CD14-positive monocyte (primary cell): ENCODE measurements around the gene C19orf85. TPM values are rescaled to one million over a fixed set of nuclear protein-coding genes. Genes with fewer than 3 reads are reported as not detected.

Experiments
- DNase-seq, 3 donors: peaks; one replicate each; pipeline ENCODE4 v3.0.0-alpha.2; 2011 to 2022
- H2AFZ ChIP-seq: 2 replicates; pipeline ENCODE4 v1.6.0; 2012; ENCODE audit warnings: mild to moderate bottlenecking, low read depth, low read length, inconsistent platforms; ENCODE audit not compliant: insufficient read depth, poor library complexity, severe bottlenecking
- H3K27ac ChIP-seq, 2 donors: 1 replicate in 1 of 2; 2 replicates in 1 of 2; pipeline ENCODE4 v1.5.1; 2012 to 2013; ENCODE audit warnings: low read length in 2 of 2, control low read depth in 1 of 2, inconsistent platforms in 1 of 2, low read depth in 1 of 2, mild to moderate bottlenecking in 1 of 2
- H3K27me3 ChIP-seq, 2 donors: one replicate each; pipeline versions ENCODE4 v1.6.0 to v1.6.1; 2011 to 2013; ENCODE audit warnings: low read length in 2 of 2; ENCODE audit not compliant: control insufficient read depth in 2 of 2, insufficient read depth in 2 of 2
- H3K36me3 ChIP-seq, 2 donors: replicated peaks in 1 of 2; 1 replicate in 1 of 2; 2 replicates in 1 of 2; pipeline versions ENCODE4 v1.5.1 to v1.6.1; 2012 to 2013; ENCODE audit warnings: low read length in 2 of 2, control low read depth in 1 of 2, inconsistent platforms in 1 of 2, mild to moderate bottlenecking in 1 of 2; ENCODE audit not compliant: insufficient read depth in 2 of 2, control insufficient read depth in 1 of 2
- H3K4me1 ChIP-seq, 2 donors: 1 replicate in 1 of 2; 2 replicates in 1 of 2; pipeline versions ENCODE4 v1.5.1 to v1.6.1; 2012 to 2013; ENCODE audit warnings: low read length in 2 of 2, control low read depth in 1 of 2, inconsistent platforms in 1 of 2, mild to moderate bottlenecking in 1 of 2, moderate library complexity in 1 of 2; ENCODE audit not compliant: insufficient read depth in 2 of 2, control insufficient read depth in 1 of 2
- H3K4me2 ChIP-seq: replicated peaks from 2 replicates; pipeline ENCODE3; 2012; ENCODE audit warnings: low read length, moderate library complexity, mild to moderate bottlenecking; ENCODE audit not compliant: poor library complexity, severe bottlenecking; ENCODE audit errors: extremely low read depth
- H3K4me3 ChIP-seq, 3 experiments: fragments of 200-600 bp in 1 of 3; sonication (generic) in 1 of 3; replicated peaks in 1 of 3; 1 replicate in 2 of 3; 2 replicates in 1 of 3; pipeline ENCODE4 v1.5.1; 2011 to 2013; ENCODE audit warnings: low read length in 3 of 3, mild to moderate bottlenecking in 3 of 3, control low read depth in 2 of 3, low read depth in 2 of 3, inconsistent platforms in 1 of 3, moderate library complexity in 1 of 3
- H3K79me2 ChIP-seq: 2 replicates; pipeline ENCODE4 v1.6.0; 2012; ENCODE audit warnings: mild to moderate bottlenecking, control low read depth, inconsistent platforms, low read length, moderate library complexity; ENCODE audit not compliant: insufficient read depth
- H3K9ac ChIP-seq: 2 replicates; pipeline ENCODE4 v1.6.0; 2017; ENCODE audit warnings: low read length, mild to moderate bottlenecking; ENCODE audit not compliant: insufficient read depth, poor library complexity, severe bottlenecking
- H3K9me3 ChIP-seq, 2 donors: replicated peaks in 1 of 2; 1 replicate in 1 of 2; 2 replicates in 1 of 2; pipeline versions ENCODE4 v1.5.1 to v1.6.1; 2012 to 2013; ENCODE audit warnings: low read length in 2 of 2, control low read depth in 1 of 2; ENCODE audit not compliant: control insufficient read depth in 1 of 2, insufficient read depth in 1 of 2
- H4K20me1 ChIP-seq: 2 replicates; pipeline ENCODE4 v1.6.0; 2012; ENCODE audit warnings: mild to moderate bottlenecking, low read length, control low read depth, moderate library complexity; ENCODE audit not compliant: insufficient read depth
- H3K27ac Mint-ChIP-seq, 7 donors: one replicate each; pipeline ENCODE4 v1.8.0; 2020; ENCODE audit warnings: mild to moderate bottlenecking in 7 of 7, mixed read lengths in 7 of 7, moderate library complexity in 6 of 7, inconsistent platforms in 2 of 7
- H3K27me3 Mint-ChIP-seq, 3 donors: one replicate each; pipeline ENCODE4 v1.8.0; 2021 to 2022; ENCODE audit warnings: low read depth in 3 of 3, mild to moderate bottlenecking in 3 of 3, mixed read lengths in 3 of 3, moderate library complexity in 3 of 3, inconsistent platforms in 1 of 3
- H3K36me3 Mint-ChIP-seq, 2 donors: one replicate each; pipeline ENCODE4 v1.8.0; 2020; ENCODE audit warnings: mixed read lengths in 2 of 2, inconsistent platforms in 1 of 2, mild to moderate bottlenecking in 1 of 2
- H3K4me1 Mint-ChIP-seq: one replicate; pipeline ENCODE4 v1.8.0; 2020; ENCODE audit warnings: mild to moderate bottlenecking, mixed read lengths
- H3K4me3 Mint-ChIP-seq, 2 donors: one replicate each; pipeline ENCODE4 v1.8.0; 2020; ENCODE audit warnings: mild to moderate bottlenecking in 2 of 2, mixed read lengths in 2 of 2, moderate library complexity in 1 of 2
- H3K9me3 Mint-ChIP-seq, 7 donors: one replicate each; pipeline ENCODE4 v1.8.0; 2020 to 2022; ENCODE audit warnings: mixed read lengths in 7 of 7, mild to moderate bottlenecking in 6 of 7, moderate library complexity in 6 of 7, inconsistent platforms in 2 of 7
- WGBS: methylation state at CpG from one replicate; pipeline ENCODE4 v1.1.5; 2013; ENCODE audit warnings: missing lambda C conversion rate; ENCODE audit not compliant: insufficient coverage; 5-methylcytosine and 5-hydroxymethylcytosine counted together
- intact Hi-C, 2 donors: fragments of 100-400 bp; cut with micrococcal nuclease; formaldehyde crosslinking; loops; one replicate each; pipeline versions ENCODE4 v1.15.0 to v1.15.1; 2023
- polyA plus RNA-seq, 3 donors: library from polyadenylated mRNA; depleted of rRNA in 1 of 3; unstranded in 2 of 3; stranded (reverse) in 1 of 3; fragments of 300-500 nt in 2 of 3; fragments of >200 nt in 1 of 3; fragmentation: Illumina TruSeq in 2 of 3; gene quantifications; 1 replicate in 2 of 3; 2 replicates in 1 of 3; pipeline ENCODE4 v1.2.3, GENCODE V29; 2012 to 2021
- TF ChIP-seq, protein P1 (sequence below): fragments of 200-600 bp; IDR thresholded peaks from one replicate; pipeline ENCODE4 v1.8.0; 2022; ENCODE audit warnings: antibody characterized with exemption, mild to moderate bottlenecking

C19orf85 gene
- polyA plus RNA-seq, 3 donors, result not detected

DNA sequence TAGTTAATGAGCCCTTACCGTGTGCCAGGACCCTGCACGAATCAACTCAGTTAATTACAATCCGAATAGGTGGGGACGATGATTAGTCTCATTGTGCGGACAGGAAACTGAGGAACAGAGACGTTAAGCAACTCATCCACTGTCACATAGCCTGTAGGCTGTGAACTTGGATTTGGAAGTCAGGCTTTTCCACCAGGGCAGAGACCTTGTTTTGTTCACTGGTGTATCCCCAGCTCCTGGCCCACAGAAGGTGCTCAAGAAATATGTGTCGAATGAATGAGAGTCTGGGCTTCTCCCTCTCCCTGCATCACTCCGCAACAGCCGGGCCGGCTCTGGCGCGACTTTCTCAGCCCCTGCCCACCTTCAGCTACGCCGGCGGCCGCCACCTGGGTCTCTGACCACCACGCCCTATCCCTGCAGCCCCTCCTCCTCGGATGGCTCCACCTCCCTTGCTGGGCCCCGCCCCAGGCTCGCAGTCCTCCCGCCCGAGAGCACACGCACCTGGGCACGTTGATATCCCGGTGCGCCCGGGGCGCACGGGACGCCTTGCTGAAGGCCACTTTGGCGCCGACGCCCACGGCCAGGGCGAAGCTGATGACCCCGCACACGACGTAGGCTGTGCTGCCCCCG lies 22.7 kb downstream of the C19orf85 start:
- Histone ChIP-seq H3K4me3 (peak overlapping the region in 1 of 3 experiments; percentile 32), H3K27ac (no peak overlapping the region), H4K20me1 (no peaks in the 10 kb centered on the region), H3K9me3 (peaks cover 0 to 22% of the 10 kb centered on the region in 2 donors), H3K4me2 (peak overlapping the region; percentile 44), H3K4me1 (peaks cover 21 to 24% of the 10 kb centered on the region in 2 donors), H3K27me3 (peaks cover 26 to 70% of the 10 kb centered on the region in 2 donors), H2AFZ (no peak overlapping the region), H3K9ac (no peak overlapping the region), H3K36me3 (no peaks in the 10 kb centered on the region), H3K79me2 (no peaks in the 10 kb centered on the region)
- 2% methylated on average over 33 of the region's 39 CpGs for WGBS
- Mint-ChIP-seq H3K36me3 (peaks cover 5 to 12% of the 10 kb centered on the region in 2 donors), H3K9me3 (peaks cover 0 to 38% (median 13%) of the 10 kb centered on the region in 7 donors), H3K27me3 (peaks cover 44 to 83% (median 60%) of the 10 kb centered on the region in 3 donors), H3K4me1 (peaks cover 21% of the 10 kb centered on the region), H3K4me3 (peak overlapping the region in 1 of 2 donors; percentile 92), H3K27ac (no peak overlapping the region)
- intact Hi-C loops, result no loop called here
- TF ChIP-seq, protein P1, sequence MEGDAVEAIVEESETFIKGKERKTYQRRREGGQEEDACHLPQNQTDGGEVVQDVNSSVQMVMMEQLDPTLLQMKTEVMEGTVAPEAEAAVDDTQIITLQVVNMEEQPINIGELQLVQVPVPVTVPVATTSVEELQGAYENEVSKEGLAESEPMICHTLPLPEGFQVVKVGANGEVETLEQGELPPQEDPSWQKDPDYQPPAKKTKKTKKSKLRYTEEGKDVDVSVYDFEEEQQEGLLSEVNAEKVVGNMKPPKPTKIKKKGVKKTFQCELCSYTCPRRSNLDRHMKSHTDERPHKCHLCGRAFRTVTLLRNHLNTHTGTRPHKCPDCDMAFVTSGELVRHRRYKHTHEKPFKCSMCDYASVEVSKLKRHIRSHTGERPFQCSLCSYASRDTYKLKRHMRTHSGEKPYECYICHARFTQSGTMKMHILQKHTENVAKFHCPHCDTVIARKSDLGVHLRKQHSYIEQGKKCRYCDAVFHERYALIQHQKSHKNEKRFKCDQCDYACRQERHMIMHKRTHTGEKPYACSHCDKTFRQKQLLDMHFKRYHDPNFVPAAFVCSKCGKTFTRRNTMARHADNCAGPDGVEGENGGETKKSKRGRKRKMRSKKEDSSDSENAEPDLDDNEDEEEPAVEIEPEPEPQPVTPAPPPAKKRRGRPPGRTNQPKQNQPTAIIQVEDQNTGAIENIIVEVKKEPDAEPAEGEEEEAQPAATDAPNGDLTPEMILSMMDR, result no peak
- no peak for DNase-seq

DNA sequence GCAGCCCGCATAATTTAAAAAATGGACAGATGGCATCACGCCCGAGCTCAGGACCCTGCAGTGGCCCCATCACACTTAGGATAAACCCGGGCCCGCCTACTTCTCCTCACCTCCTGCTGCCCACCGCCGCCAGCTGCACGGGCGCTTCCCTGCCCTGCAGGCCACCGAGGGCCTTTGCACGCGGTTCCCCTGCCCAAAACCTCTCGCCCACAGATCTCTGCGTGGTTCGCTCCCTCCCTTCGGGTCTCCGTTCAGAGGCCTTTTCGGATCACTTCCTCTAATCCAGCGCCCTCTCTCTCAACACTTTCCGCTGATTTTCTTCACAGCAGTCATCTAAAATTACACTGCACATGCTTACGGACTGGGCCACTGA lies 23.2 kb downstream of the C19orf85 start:
- Mint-ChIP-seq H3K27ac (peak overlapping the region in 1 of 7 donors; percentile 62), H3K4me3 (peak overlapping the region in 1 of 2 donors; percentile 92), H3K27me3 (peaks cover 48 to 83% (median 62%) of the 10 kb centered on the region in 3 donors), H3K9me3 (peaks cover 0 to 38% (median 13%) of the 10 kb centered on the region in 7 donors), H3K36me3 (peaks cover 5 to 12% of the 10 kb centered on the region in 2 donors), H3K4me1 (peaks cover 21% of the 10 kb centered on the region)
- peak overlapping the region in 1 of 3 experiments; percentile 32 for H3K4me3 ChIP-seq
- no peaks in the 10 kb centered on the region for H4K20me1 ChIP-seq
- H3K79me2 ChIP-seq, result no peaks in the 10 kb centered on the region
- no peak overlapping the region for H2AFZ ChIP-seq
- H3K4me2 ChIP-seq, result peak overlapping the region; percentile 44
- TF ChIP-seq, protein P1, result no peak
- no peak overlapping the region for H3K27ac ChIP-seq
- peaks cover 0 to 22% of the 10 kb centered on the region in 2 donors for H3K9me3 ChIP-seq
- no peak overlapping the region for H3K9ac ChIP-seq
- peaks cover 21 to 24% of the 10 kb centered on the region in 2 donors for H3K4me1 ChIP-seq
- no peaks in the 10 kb centered on the region for H3K36me3 ChIP-seq
- WGBS, result 2% methylated on average over 21 of the region's 21 CpGs
- peaks cover 26 to 71% of the 10 kb centered on the region in 2 donors for H3K27me3 ChIP-seq
- DNase-seq, result peak in 2 of 3 donors; percentile 19 to 37
- intact Hi-C loops, result no loop called here
